Peyer's patch (tissue), 4 donors: ENCODE measurements around the gene MICAL1. TPM values are rescaled to one million over a fixed set of nuclear protein-coding genes. Genes with fewer than 3 reads are reported as not detected.

Source experiments
- DNase-seq, 3 donors: peaks; one replicate each; pipeline ENCODE4 v3.0.0-alpha.2; 2017 to 2019
- H3K27ac ChIP-seq, 4 donors: fragments of 200-600 bp; sonication (generic); one replicate each; pipeline ENCODE4 v1.5.1; 2016 to 2019
- H3K27me3 ChIP-seq, 2 donors: fragments of 200-600 bp; sonication (generic); one replicate each; pipeline ENCODE4 v1.5.1; 2019
- H3K36me3 ChIP-seq, 3 donors: fragments of 200-600 bp; sonication (generic); one replicate each; pipeline ENCODE4 v1.5.1; 2016 to 2019
- H3K4me1 ChIP-seq, 4 donors: fragments of 200-600 bp; sonication (generic); one replicate each; pipeline ENCODE4 v1.5.1; 2016 to 2019
- H3K4me3 ChIP-seq, 4 donors: fragments of 200-600 bp; sonication (generic); 1 replicate in 3 of 4; 2 replicates in 1 of 4; pipeline ENCODE4 v1.5.1; 2016 to 2019; ENCODE audit warnings: mild to moderate bottlenecking in 1 of 4
- H3K9me3 ChIP-seq, 4 donors: fragments of 200-600 bp; sonication (generic); one replicate each; pipeline ENCODE4 v1.5.1; 2016 to 2019; ENCODE audit warnings: mild to moderate bottlenecking in 1 of 4
- CTCF ChIP-seq, 6 experiments: fragments of 450-650 bp in 4 of 6; fragments of 200-600 bp in 2 of 6; sonication (generic) in 1 of 6; IDR thresholded peaks; one replicate each; pipeline ENCODE4 v1.5.1; 2017 to 2019; ENCODE audit warnings: antibody characterized with exemption in 6 of 6, mild to moderate bottlenecking in 3 of 6, moderate library complexity in 1 of 6
- POLR2A ChIP-seq, 2 donors: fragments of 450-650 bp; IDR thresholded peaks; one replicate each; pipeline ENCODE4 v1.5.1; 2017; ENCODE audit warnings: antibody characterized with exemption in 2 of 2, mild to moderate bottlenecking in 2 of 2, moderate library complexity in 2 of 2
- total RNA-seq, 4 donors: library from RNA; depleted of rRNA; stranded (reverse); fragments of >200 nt; gene quantifications; one replicate each; pipeline ENCODE4 v1.1.0, GENCODE V29; 2016

MICAL1 gene
- total RNA-seq, 4 donors from 2014 or later, result 154 to 291 (median 223) TPM

- TF ChIP-seq CTCF (IDR thresholded peaks at IDR 0.05), result no peak
- TF ChIP-seq POLR2A (IDR thresholded peaks at IDR 0.05), result peak; percentile 29 to 46
- peak; percentile 77 to 92 (median 88) for DNase-seq
- Histone ChIP-seq H3K9me3 (no peaks in the 10 kb centered on the region), H3K4me3 (peak overlapping the region; percentile 68 to 79 (median 72)), H3K36me3 (peaks cover 0 to 27% (median 0%) of the 10 kb centered on the region in 3 donors), H3K4me1 (peaks cover 0 to 43% (median 28%) of the 10 kb centered on the region in 4 donors), H3K27me3 (no peaks in the 10 kb centered on the region), H3K27ac (peak overlapping the region; percentile 92 to 98 (median 94))
Measured at GRCh38 chr6:109454496-109455436, 806 bp downstream of the MICAL1 start.

GRCh38 chr6:109453594-109454495 is 1.7 kb downstream of the MICAL1 start:
- peak overlapping the region; percentile 68 to 79 (median 72) for H3K4me3 ChIP-seq
- peak in 1 of 3 donors; percentile 51 for DNase-seq
- TF ChIP-seq POLR2A (IDR thresholded peaks at IDR 0.05) (no peak), CTCF (IDR thresholded peaks at IDR 0.05) (no peak)
- peaks cover 0 to 33% (median 0%) of the 10 kb centered on the region in 3 donors for H3K36me3 ChIP-seq
- no peaks in the 10 kb centered on the region for H3K27me3 ChIP-seq
- H3K9me3 ChIP-seq, result no peaks in the 10 kb centered on the region
- peaks cover 0 to 51% (median 32%) of the 10 kb centered on the region in 4 donors for H3K4me1 ChIP-seq
- peak overlapping the region; percentile 92 to 98 (median 94) for H3K27ac ChIP-seq

- no peak overlapping the region for H3K4me3 ChIP-seq
- H3K27ac ChIP-seq, result peak overlapping the region in 2 of 4 donors; percentile 92 to 96
- DNase-seq, result no peak
- no peaks in the 10 kb centered on the region for H3K27me3 ChIP-seq
- peaks cover 0 to 46% (median 26%) of the 10 kb centered on the region in 4 donors for H3K4me1 ChIP-seq
- H3K36me3 ChIP-seq, result peaks cover 0 to 33% (median 0%) of the 10 kb centered on the region in 3 donors
- no peaks in the 10 kb centered on the region for H3K9me3 ChIP-seq
- no peak for TF ChIP-seq POLR2A (IDR thresholded peaks at IDR 0.05)
- no peak for TF ChIP-seq CTCF (IDR thresholded peaks at IDR 0.05)
Measured at GRCh38 chr6:109453156-109453555, 2.4 kb downstream of the MICAL1 start.

- no peak overlapping the region for H3K4me3 ChIP-seq
- H3K27ac ChIP-seq, result no peak overlapping the region
- DNase-seq, result no peak
- TF ChIP-seq CTCF (IDR thresholded peaks at IDR 0.05) (no peak), POLR2A (IDR thresholded peaks at IDR 0.05) (no peak)
- H3K36me3 ChIP-seq, result peaks cover 0 to 35% (median 0%) of the 10 kb centered on the region in 3 donors
- no peaks in the 10 kb centered on the region for H3K27me3 ChIP-seq
- no peaks in the 10 kb centered on the region for H3K9me3 ChIP-seq
- H3K4me1 ChIP-seq, result peaks cover 0 to 41% (median 23%) of the 10 kb centered on the region in 4 donors
Measured at GRCh38 chr6:109452181-109452580, 3.4 kb downstream of the MICAL1 start.

GRCh38 chr6:109451376-109451775 is 4.2 kb downstream of the MICAL1 start:
- TF ChIP-seq POLR2A (IDR thresholded peaks at IDR 0.05), result no peak
- TF ChIP-seq CTCF (IDR thresholded peaks at IDR 0.05), result no peak
- H3K9me3 ChIP-seq, result no peaks in the 10 kb centered on the region
- H3K36me3 ChIP-seq, result peaks cover 0 to 42% (median 0%) of the 10 kb centered on the region in 3 donors

More at GRCh38 chr6:109451376-109451775, 4.2 kb downstream of the MICAL1 start:
- Histone ChIP-seq H3K27me3 (no peaks in the 10 kb centered on the region), H3K4me3 (no peak overlapping the region), H3K4me1 (peaks cover 0 to 35% (median 21%) of the 10 kb centered on the region in 4 donors), H3K27ac (no peak overlapping the region)
- no peak for DNase-seq
